ENCODE measurements around the gene RP9. TPM values are rescaled to one million over a fixed set of nuclear protein-coding genes. Genes with fewer than 3 reads are reported as not detected.

The RP9 gene
- total and polyA plus RNA-seq, 2 of the 4 experiments (the other 2 are of a cell fraction), result 9.5 to 18.1 TPM

- Histone ChIP-seq H3K27me3 (ENCODE audit: control insufficient read depth, insufficient read depth, low read length) (no peaks in the 10 kb centered on the region), H3K14ac (replicated peaks; ENCODE audit: low read depth, low read length) (no peak overlapping the region), H3K9ac (ENCODE audit: low read depth, low read length) (no peak overlapping the region), H3K27ac (ENCODE audit: insufficient read depth, low read length) (no peak overlapping the region), H4K20me1 (ENCODE audit: insufficient read depth, low read length) (peaks cover 4% of the 10 kb centered on the region; the same call in 1 of the 2 replicates), H3K9me1 (ENCODE audit: insufficient read depth, low read length) (no peaks in the 10 kb centered on the region), H2BK120ac (ENCODE audit: low read depth, low read length) (no peak overlapping the region), H3K4me2 (ENCODE audit: low read depth, low read length) (no peak overlapping the region), H2AFZ (replicated peaks; ENCODE audit: low read length, poor library complexity) (no peak overlapping the region), H3K18ac (ENCODE audit: low read depth, low read length) (no peak overlapping the region), H4K91ac (ENCODE audit: insufficient read depth, low read depth, low read length) (no peak overlapping the region), H4K8ac (ENCODE audit: low read depth in 2 of 2, low read length in 2 of 2) (no peak overlapping the region), H2AK5ac (ENCODE audit: low read depth, low read length) (no peak overlapping the region), H3K79me1 (ENCODE audit: low read depth in 1 of 2, low read length in 2 of 2) (peaks cover 4 to 8% of the 10 kb centered on the region in 2 experiments; a peak in 3 of 4 replicates), H4K5ac (ENCODE audit: low read depth, low read length) (no peak overlapping the region), H3K4me1 (ENCODE audit: control insufficient read depth, insufficient read depth, low read length) (peaks cover 2% of the 10 kb centered on the region; the same call in 1 of the 2 replicates), H2BK20ac (ENCODE audit: low read depth, low read length) (no peak overlapping the region), H3K23ac (ENCODE audit: low read depth, low read length) (no peak overlapping the region), H3K56ac (ENCODE audit: extremely low read depth, insufficient read depth, low read length) (no peak overlapping the region), H3K4me3 (ENCODE audit: insufficient read depth, low read depth, low read length) (no peak overlapping the region), H3K4ac (ENCODE audit: low read depth, low read length) (no peak overlapping the region), H3K36me3 (ENCODE audit: control insufficient read depth, insufficient read depth, low read length) (no peaks in the 10 kb centered on the region), H3K9me3 (ENCODE audit: control insufficient read depth, insufficient read depth, low read length) (no peaks in the 10 kb centered on the region), H2BK5ac (ENCODE audit: low read depth, low read length, poor library complexity, severe bottlenecking) (no peak overlapping the region), H2BK15ac (ENCODE audit: low read depth, low read length) (no peak overlapping the region), H2AK9ac (replicated peaks; ENCODE audit: low read depth, low read length, poor library complexity) (no peak overlapping the region)
- no peak for ATAC-seq (ENCODE audit: low read depth)
- TF ChIP-seq CHD1 (IDR thresholded peaks at IDR 0.05; ENCODE audit: low read depth, low read length) (no peak), SMC3 (IDR thresholded peaks at IDR 0.05; ENCODE audit: low read depth, low read length) (no peak), RFX5 (IDR thresholded peaks at IDR 0.05; ENCODE audit: low read depth, low read length) (no peak), CTCF (conservative IDR thresholded peaks at IDR 0.05; ENCODE audit: low read depth, low read length) (no peak), ELK1 (IDR thresholded peaks at IDR 0.05; ENCODE audit: borderline replicate concordance, low read depth, low read length) (no peak), RCOR1 (IDR thresholded peaks at IDR 0.05; ENCODE audit: insufficient replicate concordance, low read length) (no peak), MAZ (IDR thresholded peaks at IDR 0.05; ENCODE audit: borderline replicate concordance, low read depth, low read length) (no peak), NFE2L2 (IDR thresholded peaks at IDR 0.05; ENCODE audit: low read depth, low read length) (no peak), CEBPB (IDR thresholded peaks at IDR 0.05; ENCODE audit: low read depth, low read length) (no peak), USF2 (IDR thresholded peaks at IDR 0.05; ENCODE audit: low read depth, low read length) (no peak), BHLHE40 (IDR thresholded peaks at IDR 0.05; ENCODE audit: low read depth, low read length) (no peak), MAFK (IDR thresholded peaks at IDR 0.05; ENCODE audit: low read depth, low read length) (no peak), POLR2A (IDR thresholded peaks at IDR 0.05; ENCODE audit: low read depth, low read length) (no peak), RAD21 (IDR thresholded peaks at IDR 0.05; ENCODE audit: low read length) (no peak), MXI1 (IDR thresholded peaks at IDR 0.05; ENCODE audit: borderline replicate concordance, low read depth, low read length) (no peak), FOS (IDR thresholded peaks at IDR 0.05; ENCODE audit: low read depth, low read length) (no peak)
- in situ Hi-C loops (cut with MboI; ENCODE audit: low sequenced_read_pairs) (no loop called here), intact Hi-C loops (cut with micrococcal nuclease) (no loop called here), dilution Hi-C loops (cut with HindIII; ENCODE audit: low sequenced_read_pairs, unreplicated experiment) (no loop called here)
- POLR2A ChIA-PET (ENCODE audit: unreplicated experiment), result no interaction called here
- WGBS, 2 experiments (ENCODE audit: extremely low coverage in 2 of 2, insufficient read length in 1 of 2), result no CpG with 5 or more reads among the region's 1 CpG
- CTCF ChIA-PET, result no interaction called here
- no peak for DNase-seq
- BruUV-seq (replicated peaks), result no TSS peak
Measured at GRCh38 chr7:33142585-33142984, 33.4 kb upstream of the RP9 start.
